Frontal cortex (tissue), 4 donors: ENCODE results near the gene GAST. TPM values are rescaled to one million over a fixed set of nuclear protein-coding genes. Genes with fewer than 3 reads are reported as not detected.
"Not testable (repeated sequence)": the region's sequence is repeated elsewhere in the genome, so short reads cannot be mapped to it uniquely, and the experiment has no call there.

ENCODE experiments used
- DNase-seq, 2 donors: peaks; one replicate each; pipeline ENCODE4 v3.0.0; 2012; ENCODE audit warnings: low spot score in 2 of 2
- FAIRE-seq: peaks from 2 replicates; lab custom pipeline; 2012; peaks lifted over from hg19 to GRCh38; lab: Jason Lieb, UNC
- total RNA-seq: library from RNA; depleted of rRNA; stranded (reverse); fragments of >200 nt; gene quantifications from one replicate; pipeline ENCODE4 v1.2.3, GENCODE V29; 2014
- donor health status: control.
- donor health status: control.
- donor health status: control.

GAST gene, protein sequence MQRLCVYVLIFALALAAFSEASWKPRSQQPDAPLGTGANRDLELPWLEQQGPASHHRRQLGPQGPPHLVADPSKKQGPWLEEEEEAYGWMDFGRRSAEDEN
- not detected for total RNA-seq

DNA sequence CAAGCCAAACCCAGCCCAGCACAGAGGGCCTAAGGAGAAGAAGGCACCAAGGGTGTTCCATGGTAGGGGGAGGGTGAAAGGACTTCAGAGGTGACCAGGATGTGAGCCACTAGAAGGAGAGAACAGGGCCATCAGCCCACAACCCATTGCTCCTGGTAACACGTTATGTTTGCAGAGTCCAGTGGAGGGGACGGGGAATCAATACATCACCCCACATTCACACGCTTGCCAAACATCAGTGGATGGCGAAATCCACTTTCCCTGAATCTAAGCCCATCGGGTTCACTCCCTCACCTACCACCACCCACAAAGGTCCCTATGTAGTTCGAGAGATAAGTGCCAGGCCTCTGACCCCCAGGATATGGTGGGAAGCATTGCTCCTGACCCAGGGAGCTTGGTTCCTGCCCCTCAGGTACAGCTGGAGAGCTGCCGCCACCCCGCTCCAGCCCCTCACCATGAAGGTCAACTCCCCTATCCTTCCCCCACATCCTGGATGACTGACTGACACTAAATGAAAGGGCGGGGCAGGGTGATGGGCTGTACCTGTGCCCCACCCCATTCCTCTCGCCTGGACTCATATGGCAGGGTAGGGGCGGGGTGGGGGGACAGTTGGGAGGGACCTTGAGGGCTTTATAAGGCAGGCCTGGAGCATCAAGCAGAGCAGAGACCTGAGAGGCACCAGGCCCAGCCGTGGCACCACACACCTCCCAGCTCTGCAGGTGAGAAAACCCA, at the start of gene GAST:
TSS of gene GAST (plus strand) at position 663 of the 732 bp plus-strand sequence. CDS start 3,106 bp downstream, outside the sequence.
- no peak for FAIRE-seq

DNA sequence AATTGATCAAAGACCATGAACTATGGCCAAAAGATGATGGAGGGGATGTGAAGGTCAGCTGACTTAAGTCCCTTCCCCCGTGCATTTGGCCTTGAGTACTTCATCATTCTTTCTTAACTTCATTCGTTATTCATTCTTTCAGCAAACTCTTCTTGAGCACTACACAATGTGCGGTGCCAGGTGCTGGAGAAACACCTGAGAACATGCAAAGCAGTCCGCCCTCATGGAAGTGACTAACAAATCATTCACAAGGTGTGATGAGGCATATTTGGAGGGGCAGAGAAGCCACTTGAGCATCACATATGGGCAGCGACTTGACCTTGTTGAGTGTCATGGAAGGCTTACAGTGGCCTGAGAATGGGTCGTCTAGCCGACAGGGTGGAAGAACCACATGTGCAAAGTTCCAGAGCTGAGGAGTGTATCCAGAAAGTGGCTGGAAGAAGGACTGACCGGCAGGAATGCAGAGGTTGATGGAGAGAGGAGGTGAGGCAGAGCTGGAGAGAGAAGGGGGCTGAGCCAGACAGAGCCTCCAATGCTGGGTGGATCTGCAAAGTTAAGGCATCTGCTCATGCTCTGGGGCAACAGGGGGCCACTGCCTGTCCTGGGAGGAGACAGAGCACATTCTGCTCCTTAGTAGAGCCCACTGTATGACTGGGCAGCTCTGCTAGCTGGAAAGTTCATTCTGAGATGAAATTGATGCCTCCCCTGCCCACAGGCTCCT, 48.5 kb upstream of the GAST start:
- FAIRE-seq, result no peak
- peak in 1 of 2 donors; percentile 12 for DNase-seq

More for the DNA sequence above, at the start of gene GAST:
- DNase-seq, result no peak

DNA sequence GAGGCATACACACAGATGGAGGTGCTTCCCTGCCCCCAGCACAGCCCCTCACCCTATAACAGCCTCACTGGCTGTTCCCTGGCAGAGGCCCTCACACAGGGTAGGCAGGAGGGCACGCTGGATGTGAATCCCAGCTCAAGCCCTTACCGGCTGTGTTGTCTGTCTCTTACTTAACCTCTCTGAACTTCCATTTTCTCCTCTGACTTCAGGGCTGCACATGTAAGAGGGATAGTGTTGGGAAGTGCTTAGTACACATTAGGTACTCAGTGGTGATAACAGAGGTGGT, 48.0 kb upstream of the GAST start:
- no peak for FAIRE-seq
- DNase-seq, result peak in 1 of 2 donors; percentile 13

DNA sequence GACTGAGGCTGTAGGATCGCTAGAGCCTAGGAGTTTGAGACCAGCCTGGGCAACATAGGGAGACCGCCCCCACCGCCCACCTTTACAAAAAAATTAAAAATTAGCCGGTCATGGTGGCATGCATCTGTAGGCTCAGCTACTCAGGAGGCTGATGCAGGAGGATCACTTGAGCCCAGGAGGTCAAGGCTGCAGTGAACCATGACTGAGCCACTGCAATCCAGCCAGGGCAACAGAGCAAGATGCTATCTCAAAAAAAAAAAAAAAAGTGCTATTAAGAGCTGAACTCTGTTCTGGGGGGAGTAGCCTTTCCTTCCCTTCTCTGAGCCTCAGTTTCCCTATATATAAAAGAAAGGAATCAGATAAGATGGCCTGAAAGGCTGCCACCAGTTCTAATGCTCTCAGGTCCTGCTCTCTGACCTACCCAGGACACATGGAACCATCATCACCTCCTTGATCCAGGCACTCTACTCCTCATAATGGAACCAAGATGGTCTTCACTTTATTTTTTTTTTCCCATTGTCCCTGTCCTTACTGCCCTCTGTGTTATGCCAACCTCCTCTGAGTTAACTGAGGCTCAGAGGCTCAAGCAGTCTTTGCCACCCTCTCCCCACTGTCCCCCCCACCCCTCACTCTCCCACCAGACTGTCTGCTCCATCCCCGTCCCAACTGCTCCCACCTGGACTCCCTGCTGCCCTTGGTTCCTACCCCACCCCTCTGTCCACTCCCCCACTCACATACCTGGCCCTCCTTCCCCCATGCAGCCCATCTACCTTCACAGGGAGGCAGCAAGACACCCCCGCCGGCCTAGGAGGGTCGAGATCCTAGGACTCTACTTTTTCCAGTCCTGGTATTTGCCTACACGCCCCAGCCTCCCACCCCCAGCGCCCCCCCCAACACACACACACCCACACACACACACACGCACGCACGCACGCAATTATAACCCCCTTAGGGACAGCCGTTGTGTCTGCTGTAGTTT, 47.3 kb upstream of the GAST start:
- DNase-seq (peak in 1 of 2 donors; percentile 22), FAIRE-seq (no peak)

DNA sequence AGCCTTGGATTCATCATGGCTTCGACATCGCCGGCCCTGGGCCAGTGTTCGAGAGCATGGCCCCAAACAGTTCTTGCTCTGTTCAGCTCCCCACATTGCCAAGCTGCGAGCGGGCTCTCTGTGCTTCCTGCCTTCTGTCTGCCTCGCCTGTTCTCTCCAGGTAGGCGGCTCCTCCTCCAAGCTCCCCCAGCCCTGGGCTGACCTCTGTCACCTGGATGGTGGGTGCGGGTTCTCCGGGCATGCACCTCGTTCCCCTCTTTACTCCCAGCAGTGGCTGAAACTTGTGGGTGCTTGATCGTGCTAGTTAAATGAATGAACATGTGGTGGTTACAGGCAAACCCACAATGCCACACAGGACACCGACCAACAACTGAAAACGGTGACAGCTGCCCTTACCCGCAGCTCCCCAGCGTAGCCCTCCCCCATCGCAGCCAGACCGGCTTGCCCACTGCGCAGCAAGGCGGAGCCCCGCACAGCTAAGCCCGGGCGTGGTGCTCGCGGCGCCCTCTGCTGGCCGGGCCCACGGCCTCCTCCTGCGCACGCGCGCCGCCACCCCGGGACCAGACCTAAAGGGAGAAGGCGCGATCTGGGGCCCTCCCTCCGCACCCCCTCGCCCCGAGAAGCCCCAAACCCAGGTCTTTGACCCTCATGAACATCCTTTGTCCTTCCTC, 46.4 kb upstream of the GAST start:
- DNase-seq (peak; percentile 86 to 91), FAIRE-seq (no peak)

DNA sequence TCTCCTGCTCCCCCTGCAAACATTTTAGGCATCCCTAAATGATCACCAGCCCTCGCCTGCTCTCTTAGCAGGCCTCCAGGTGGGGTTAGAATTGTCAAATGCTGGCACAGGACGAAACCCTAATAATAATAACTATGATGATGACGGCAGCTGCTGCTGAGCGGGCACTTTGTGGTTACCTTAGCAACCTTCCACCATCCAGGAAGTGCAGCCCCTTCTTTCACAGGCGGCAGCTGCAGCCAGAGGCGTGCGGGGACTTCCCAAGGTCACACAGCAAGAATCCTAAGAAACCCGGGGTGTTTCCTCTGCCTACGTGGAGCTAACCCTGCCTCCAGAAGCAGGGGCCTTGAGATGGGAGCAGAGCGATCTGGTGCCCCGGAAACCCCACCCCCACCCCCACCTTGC, 45.9 kb upstream of the GAST start:
- FAIRE-seq (no peak), DNase-seq (no peak)

DNA sequence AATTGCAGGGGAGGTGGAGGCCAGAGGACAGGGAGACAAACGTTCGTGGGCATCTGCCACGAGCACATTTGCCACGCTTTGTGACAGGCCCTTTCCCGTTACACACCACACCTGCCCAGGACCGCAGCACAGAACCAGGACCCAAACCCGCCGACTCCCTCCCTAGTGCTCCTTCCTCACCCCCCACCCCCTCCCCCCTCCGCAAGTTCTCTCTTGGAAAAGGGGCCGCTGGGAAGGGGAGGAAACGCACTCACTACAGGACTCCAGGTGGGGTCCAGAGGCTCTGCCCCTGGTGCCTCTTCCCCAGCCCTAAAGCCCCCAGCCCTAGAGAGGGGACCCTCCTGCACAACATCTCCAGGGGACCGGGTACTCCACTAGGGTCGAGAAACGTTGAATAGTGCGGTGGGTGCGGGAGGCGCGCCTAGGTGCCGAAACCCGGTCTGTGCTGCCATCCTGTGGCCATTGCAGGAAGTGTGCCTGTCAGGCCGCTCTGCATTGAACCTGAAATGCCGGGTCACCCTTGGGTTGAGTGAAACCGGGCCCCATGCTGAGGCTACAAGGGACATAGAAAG, 45.3 kb upstream of the GAST start:
- DNase-seq, result peak; percentile 81 to 88
- FAIRE-seq, result no peak

DNA sequence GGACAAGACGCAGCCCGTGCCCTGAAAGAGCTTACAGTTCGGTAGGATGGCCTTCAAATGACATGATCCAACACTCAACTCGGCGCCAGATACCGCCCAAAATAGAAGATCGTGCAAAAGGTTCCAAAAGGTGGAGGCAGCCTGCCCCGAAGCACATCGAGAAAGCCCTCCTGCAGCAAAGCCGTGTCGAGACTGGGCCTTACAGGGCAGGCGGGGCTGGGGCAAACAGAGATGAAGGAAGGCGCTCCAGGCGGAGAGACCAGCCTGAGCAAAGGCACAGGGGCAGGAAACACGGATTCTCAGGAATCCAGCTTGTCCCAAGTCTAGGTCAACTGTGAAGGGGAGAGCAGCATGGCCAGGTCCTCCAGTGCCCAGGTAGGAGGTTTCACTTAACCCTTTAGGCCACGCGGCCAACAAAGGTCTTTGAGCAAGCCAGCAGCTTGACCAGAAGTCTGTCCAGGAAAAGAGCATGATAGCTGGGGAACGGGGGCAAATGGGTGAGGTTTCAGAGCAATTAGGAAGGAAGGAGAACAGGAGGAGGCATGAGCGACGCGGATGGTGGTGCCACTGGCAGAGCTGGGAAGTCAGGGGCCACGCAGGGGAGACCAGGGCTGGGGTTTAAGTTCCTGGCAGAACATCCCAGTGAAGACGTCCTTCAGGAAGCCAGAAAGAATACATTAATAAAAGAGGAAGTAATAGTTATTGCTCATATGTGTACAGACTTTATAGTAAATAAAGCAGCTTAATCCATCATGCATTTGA, 44.7 kb upstream of the GAST start:
- no peak for FAIRE-seq
- DNase-seq, result peak in 1 of 2 donors; percentile 2

DNA sequence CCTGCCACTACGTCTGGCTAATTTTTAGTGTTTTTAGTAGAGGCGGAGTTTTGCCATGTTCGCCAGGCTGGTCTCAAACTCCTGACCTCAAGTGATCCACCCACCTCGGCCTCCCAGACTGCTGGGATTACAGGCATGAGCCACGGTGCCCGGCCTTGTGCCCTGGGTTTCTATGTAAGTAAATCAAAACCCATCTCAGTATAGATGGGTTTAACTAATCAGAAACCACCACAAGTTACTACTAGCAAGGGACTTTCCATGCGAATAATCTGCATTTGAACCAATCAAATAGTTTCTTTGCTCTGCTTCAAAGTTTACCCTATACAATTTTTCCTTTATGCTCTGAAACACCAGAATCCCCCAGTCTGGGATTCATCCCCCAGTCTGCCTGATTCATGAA, 40.0 kb upstream of the GAST start:
- FAIRE-seq (no peak), DNase-seq (no peak)

DNA sequence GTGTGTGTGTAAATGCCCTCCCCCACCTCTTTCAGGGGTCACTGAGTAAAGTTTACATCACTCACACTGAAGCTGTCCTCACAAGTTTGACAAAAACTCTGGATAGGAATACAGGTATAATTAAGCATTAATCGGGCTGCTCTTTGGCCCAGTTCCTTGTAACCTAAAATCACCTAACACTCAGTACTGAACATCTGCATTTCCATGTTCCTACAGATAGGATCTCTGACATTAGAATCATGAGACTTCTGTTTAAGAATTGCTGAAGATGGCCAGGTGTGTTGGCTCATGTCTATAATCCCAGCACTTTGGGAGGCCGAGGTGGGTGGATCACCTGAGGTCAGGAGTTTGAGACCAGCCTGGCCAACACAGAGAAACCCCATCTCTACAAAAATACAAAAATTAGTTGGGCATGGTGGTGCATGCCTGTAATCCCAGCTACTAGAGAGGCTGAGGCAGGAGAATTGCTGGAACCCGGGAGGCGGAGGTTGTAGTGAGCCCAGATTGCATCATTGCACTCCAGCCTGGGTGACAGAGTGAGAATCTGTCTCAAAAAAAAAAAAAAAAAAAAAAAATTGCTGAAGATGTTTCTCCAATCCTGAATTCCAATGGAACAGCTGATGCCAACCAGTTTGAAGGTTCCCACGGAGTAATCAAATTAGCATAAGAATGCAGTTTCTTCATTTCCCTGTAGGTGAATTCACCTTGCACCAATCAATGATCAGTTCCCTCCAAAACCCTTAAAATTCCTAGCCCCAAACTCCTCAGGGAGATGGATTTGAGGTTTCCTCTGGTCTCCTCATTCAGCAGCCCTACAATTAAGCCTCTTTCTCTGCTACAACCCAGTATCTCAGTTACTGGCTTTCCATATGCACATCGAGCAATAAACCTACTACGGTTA, 36.7 kb upstream of the GAST start:
- not testable (repeated sequence) for FAIRE-seq

DNA sequence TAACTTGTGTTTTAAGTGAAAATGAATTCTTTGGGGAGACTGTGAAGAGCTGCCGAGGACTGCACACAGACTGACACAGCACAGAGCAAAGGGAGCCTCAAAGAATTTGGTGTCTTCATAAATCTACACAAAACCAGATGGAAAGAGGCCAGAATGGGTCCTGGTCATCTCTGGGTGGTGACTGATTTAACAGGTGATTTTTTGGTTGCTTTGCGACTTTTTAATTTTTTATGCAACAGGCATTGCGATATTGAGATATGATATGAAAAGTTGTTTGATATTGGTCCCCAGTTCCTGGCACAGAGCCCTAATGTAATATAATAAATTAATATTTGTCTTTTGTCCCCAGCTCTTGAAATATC, 36.1 kb upstream of the GAST start:
- DNase-seq, result no peak
- no peak for FAIRE-seq

More for the DNA sequence above, 36.7 kb upstream of the GAST start:
- DNase-seq, result not testable (repeated sequence)

DNA sequence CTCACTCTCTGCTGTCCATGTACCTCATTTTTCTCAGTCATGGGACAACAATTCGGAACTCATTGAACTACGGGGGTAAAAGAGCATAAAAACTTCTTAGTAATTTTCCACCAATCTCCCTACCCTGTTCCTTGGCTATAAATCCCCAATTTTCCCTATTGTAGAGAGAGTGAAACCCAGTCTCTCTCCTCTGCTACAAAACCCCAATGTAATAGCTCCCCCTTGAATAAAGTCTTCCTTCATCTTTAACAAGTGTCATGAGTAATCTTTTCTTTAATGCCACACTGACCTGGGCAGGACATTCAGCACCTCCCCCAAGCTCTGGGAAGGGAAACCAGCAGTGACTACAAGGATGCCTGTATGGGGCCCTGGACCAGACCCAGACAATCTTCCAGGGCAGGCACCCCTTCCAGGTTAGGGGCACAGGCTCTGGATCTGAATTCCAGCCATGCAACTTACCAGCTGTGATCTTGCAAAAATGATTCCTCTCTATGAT, 33.7 kb upstream of the GAST start:
- DNase-seq (no peak), FAIRE-seq (no peak)

DNA sequence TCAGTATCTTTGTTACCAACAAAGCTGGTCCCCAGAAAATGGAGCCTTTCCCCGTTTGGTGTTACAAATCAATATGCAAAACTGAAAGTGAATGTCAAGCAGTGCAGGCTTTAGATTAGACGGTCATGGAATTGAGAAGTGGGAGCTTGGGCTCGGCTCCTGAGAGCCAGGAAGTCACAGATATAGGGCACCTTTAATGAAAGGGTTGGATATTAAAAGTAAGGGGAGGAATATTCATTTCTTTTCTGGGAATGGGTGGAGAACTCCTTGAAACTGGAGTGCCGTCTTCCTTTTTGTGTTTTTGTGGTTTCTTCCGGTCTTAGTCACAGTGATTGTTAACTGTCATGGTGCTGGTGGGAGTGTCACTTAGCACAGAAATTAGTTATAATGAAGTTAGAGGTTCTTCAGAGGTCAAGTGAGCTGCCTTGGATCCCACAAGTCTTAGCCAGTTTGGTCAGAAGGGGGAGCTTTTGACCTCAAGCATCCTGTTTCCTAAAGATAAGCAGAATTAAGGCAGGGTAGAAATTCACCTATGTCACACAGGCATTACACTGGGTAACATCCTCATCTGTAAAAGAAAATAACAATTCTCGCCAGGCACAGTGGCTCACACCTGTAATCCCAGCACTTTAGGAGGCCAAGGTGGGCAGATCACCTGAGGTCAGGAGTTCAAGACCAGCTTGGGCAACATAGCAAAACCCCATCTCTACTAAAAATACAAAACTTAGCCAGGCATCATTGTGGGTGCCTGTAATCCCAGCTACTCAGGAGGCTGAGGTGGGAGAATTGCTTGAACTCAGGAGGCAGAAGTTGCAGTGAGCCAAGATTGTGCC, 33.0 kb upstream of the GAST start:
- DNase-seq, result no peak
- no peak for FAIRE-seq

DNA sequence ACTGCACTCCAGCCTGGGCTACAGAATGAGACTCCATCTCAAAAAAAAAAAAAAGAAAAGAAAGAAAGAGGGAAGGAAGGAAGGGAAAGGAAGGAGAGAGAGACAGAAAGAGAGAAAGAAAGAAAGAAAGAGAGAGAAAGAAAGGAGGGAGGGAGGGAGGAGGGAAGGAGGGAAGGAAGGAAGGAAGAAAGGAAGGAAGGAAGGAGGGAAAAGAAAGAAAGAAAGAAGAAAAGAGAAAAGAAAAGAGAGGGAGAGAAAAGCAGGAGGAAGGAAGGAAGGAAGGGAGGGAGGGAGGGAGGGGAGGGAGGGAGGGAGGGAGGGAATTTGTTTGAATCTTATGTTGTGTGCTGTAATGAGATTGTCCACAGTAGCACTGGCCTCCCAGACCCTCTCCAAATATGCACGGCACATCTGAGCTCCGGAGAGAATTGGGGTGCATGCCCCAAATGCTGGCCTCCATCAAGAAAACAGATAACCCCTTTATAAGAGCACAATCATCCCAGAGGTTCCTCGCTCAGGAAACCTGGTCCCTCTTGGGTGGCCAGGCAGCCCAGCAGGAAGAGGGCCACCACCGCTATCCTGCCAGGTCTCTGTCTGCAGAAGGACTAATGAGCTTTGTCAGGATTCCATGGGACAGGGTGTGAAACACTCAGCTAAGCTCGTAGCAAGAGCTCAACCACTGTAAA, 32.2 kb upstream of the GAST start:
- FAIRE-seq, result no peak
- DNase-seq, result no peak

DNA sequence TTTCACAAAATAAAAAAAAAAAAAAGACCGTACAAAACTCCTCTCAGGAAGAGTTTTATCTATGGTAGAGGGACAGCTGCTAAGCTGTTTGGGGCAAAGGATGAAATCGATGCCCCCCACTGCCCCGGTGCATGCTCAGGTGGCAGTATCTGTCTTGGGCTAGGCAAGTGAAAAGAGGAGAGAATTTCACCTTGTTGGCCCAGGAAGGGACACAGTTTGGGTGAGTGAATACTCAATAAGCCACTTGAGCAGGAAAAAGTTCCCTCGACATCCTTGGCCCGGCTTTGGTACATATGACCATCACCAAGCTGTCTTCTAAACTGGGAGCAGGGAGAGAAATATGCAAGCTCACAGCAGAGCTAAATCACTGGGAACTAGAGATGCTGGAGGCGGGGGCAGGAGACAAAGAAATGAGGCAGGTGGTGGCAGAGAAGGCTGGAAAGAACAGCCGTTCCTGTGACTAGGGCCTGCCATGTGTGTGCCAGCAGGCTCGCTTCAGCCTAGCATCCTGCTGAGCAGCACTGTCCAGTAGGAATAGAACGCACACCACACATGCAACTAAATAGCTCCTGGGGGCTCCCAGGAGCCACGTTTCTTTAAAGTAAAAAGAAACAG, 31.6 kb upstream of the GAST start:
- FAIRE-seq, result no peak
- DNase-seq, result no peak

DNA sequence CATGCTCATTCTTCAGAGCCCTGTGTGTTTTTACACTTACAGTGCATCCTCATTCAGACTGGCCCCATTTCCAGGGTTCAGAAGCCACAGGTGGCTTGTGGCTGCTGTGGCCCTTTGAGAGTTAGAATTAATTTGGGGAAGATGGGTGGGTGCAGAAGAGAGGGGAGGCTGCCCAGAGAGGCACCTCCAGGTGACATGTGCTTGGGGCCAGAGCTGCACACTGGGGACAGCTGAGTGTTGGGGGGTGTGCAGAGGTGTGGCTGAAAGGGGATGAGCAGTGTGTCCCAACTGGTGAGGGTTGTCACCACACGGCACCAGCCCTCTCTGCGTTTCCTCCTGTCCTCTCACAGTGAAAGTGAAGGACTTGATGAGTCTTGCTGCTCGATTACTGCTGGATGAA, 30.4 kb upstream of the GAST start:
- DNase-seq (no peak), FAIRE-seq (no peak)
